Amniotic epithelial cell (primary cell): Measurements from ENCODE around the gene GPR83.
"Not testable (repeated sequence)": the region's sequence is repeated elsewhere in the genome, so short reads cannot be mapped to it uniquely, and the experiment has no call there.

Experiments used
- DNase-seq: peaks from one replicate; pipeline ENCODE4 v3.0.0-alpha.2; 2010; ENCODE audit warnings: low read depth

The GPR83 gene

DNA sequence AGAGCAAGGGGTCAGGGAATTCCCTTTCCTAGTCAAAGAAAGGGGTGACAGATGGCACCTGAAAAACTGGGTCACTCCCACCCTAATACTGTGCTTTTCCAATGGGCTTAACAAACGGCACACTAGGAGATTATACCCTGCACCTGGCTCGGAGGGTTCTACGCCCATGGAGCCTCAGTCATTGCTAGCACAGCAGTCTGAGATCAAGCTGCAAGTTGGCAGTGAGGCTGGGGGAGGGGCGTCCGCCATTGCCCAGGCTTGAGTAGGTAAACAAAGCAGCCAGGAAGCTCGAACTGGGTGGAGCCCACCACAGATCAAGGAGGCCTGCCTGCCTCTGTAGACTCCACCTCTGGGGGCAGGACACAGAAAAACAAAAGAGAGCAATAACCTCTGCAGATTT lies 30.6 kb downstream of the GPR83 start:
- DNase-seq: not testable (repeated sequence)

DNA sequence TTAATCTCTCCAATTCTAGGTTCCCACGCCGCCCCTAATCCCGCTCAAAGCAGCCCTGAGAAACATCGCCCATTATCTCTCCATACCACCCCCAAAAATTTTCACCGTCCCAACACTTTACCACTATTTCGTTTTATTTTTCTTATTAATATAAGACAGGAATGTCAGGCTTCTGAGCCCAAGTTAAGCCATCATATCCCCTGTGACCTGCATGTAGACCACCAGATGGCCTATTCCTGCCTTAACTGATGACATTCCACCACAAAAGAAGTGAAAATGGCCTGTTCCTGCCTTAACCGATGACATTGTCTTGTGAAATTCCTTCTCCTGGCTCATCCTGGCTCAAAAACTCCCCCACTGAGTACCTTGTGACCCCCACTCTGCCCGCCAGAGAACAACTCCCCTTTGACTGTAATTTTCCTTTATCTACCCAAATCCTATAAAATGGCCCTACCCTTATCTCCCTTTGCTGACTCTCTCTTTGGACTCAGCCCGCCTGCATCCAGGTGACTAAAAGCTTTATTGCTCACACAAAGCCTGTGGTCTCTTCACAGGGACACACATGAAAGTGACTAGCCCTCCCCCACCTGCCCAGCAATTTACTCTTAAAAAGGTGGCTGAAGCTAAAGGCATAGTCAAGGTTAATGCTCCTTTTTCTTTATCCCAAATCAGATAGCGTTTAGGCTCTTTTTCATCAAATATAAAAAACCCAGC lies 50.2 kb downstream of the GPR83 start:
- DNase-seq: not testable (repeated sequence)

DNA sequence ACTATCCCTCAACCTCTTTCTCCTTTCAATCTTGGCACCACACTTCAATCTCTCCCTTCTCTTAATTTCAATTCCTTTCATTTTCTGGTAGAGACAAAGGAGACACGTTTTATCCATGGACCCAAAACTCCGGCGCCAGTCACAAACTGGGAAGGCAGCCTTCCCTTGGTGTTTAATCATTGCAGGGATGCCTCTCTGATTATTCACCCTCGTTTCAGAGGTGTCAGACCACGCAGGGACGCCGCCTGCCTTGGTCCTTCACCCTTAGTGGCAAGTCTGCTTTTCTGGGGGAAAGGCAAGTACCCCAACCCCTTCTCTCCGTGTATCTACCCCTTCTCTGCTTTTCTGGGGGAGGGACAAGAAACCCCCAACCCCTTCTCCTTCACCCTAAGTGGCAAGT lies 54.9 kb downstream of the GPR83 start:
- DNase-seq: not testable (repeated sequence)

DNA sequence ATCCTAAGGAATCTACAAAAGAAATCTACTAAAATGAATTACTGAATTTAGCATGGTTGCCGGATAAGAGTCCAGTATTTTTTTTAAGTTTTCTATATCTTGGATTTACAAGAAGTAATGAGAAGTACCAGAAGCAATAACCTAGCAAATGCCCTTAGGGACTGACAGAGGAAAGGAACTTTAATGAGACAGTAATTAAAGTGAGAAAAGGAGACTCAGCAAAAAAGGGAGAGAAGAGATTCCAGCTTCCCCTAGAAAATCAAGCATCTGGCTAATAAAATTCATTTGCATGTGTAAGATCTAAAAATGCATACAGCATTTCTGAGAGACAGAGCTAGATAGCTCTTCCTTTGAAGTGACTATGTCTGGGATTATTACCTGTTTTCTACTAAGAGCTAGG lies 57.7 kb downstream of the GPR83 start:
- no peak for DNase-seq

DNA sequence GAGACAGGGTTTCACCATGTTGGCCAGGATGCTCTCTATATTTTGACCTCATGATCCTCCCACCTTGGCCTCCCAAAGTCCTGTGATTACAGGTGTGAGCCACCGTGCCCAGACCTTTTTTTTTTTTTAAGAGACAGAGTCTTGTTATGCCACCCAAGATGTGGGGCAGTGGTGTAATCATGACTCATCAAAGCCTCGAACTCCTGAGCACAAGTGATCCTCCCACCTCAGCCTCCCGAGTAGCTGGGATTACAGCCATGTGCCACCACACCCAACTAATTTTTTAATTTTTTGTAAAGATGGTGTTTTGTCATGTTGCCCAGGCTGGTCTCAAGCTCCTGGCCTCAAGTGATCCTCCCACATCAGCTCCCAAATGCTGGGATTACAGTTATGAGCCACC lies 59.0 kb downstream of the GPR83 start:
- DNase-seq: no peak

DNA sequence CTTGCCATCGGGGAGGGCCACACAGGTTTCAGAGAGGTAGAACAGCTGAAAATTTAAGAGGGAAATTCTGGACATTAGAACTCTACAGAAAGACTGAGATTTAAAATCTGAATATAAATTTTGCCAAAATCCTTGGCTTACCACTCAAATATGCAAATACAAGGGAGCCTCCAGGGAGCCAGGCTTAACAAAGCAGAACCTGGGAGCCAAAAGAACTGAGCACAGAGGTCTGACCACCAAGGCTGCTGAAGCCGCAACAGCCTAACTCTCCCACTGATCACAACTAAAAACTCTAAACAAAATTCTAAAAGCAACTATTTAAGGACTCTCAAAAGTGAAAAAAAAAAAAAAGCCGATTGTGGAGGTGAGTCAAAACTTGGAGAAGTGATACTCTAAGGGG lies 62.6 kb downstream of the GPR83 start:
- DNase-seq: no peak

DNA sequence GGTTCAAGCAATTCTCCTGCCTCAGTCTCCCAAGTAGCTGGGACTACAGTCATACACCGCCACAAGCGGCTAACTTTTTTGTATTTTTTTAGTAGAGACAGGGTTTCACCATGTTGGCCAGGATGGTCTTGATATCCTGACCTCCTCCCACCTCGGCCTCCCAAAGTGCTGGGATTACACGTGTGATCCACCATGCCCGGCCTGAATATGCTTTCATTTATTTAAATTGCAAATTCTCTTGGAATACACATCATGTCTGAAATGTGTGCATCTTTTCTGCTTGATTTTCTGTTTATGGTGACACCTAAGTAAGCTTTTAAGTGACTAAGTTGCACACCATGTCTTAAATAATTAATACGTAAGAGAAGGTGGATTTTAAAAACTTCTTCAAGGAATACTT lies 65.2 kb downstream of the GPR83 start:
- DNase-seq: no peak

DNA sequence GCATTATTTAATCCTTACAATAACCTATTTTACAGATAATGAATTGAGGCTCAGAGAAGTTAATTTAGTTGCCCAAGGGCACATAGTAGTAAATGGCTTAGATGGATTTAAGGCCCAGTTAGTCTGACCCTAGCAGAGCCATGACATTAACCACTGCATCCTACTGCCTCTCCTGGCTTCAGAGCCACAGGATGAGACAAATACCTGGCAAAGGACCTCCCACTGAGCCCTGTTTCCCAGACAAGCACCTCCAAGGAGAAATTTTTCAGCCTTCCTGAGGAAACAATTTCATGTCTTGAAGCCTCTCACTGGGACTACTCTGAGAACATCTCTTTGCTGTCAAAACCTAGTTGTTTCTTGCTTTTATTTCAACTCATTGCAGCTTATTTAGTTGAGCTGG lies 68.4 kb downstream of the GPR83 start:
- DNase-seq: no peak

DNA sequence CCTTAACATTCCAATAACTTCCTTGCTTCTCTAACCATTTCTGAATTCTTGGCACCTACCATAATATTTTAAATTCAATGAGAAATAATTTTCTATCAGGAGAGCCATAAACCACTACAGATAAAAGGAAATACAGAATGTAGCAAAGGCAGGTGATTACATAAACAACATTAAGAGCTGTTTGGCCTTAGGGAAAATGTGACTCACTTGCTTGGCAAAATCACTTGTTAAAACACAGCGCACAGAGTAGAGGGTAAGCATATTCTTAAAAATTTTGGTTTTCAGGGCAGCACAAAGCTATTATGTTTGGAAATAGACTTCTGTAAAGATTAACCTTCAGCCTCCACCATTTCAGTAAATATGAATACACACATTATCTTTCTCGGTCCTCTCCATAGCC lies 70.4 kb downstream of the GPR83 start:
- no peak for DNase-seq

DNA sequence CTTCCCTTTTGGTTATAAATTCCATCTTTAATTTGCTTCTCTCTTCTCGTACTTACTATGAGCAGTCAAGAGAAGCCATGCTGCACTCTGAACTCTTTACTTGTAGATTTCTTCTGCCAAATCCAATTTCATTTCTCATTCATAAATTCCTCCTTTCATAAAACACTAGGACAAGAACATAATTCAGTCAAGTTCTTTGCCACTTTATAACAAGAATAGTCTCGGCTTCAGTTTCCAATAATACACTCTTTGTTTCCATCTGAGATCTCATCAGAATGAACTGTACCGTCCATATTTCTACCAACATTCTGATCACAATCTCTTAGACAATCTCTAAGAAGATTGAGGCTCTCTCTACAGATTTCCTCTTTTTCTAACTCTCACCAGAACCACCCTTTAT lies 71.7 kb downstream of the GPR83 start:
- no peak for DNase-seq

DNA sequence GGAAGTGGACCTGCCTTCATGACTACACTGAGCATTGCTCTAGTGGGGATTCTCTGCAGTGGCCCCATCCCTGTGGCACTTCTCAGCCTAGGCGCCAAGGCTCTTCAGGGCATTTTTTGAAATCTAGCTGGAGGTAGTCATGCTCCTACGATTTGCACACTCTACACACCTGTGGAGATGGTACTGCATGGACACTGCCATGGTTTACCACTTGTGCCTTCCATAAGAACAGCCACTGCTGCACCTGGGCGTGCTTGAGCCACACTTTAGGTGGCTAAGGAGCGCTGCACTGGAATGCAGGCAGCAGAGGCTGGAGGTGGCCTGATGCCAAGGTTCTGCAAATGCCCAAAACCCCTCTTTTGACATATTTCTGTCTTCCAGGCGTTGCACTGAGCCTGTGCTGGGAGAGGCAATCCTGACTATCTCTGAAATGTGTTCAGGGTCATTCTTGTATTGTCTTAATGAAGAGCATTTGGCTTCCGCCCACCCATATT lies 72.6 kb downstream of the GPR83 start:
- DNase-seq: no peak
